Measurements from ENCODE around the gene SLC29A1. TPM values are rescaled to one million over a fixed set of nuclear protein-coding genes. Genes with fewer than 3 reads are reported as not detected.

SLC29A1 gene
- total RNA-seq, 1 donor from 2014 or later = 217 TPM

DNA sequence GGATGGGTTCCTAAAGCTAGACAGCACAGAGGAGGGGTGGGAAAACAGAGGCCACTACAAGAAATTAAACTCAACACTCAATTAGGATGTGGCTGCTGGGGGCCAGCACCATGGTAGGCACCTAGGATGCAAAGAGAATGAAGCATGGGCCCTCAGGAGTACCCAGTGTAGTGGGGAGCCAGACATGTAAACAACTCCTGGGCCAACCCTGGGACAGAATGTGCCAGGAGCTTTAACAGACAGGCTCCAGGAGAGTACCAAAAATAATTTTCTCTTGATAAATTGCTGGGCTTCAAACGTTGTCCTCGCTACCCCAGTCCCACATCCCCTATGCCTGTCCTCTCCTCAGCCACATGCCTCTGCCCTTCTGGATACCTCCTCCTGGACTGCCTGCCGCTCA lies 48.5 kb downstream of the SLC29A1 start:
- DNase-seq (no peak), ATAC-seq (no peak)
- intact Hi-C loops (cut with micrococcal nuclease) = no loop called here

DNA sequence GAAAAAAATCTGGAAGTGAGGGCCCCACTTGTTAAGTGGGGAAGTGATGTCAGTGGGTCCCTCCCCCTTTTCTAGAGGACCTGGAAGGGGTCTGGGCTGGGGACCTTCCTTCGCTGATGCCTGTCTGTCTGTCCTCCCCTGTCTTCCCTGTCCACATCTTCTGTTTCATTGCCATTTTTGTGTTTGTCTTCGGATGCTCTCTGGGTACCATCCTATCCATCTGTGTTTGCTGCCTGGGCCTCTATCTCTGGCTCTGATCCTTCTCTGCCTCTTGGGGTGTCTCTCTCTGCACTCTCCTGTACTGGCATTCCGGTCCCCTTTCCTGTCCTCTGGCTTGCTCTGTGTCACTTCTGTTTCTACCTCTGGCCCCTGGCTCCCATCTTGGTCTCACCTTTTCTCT lies 49.1 kb downstream of the SLC29A1 start:
- DNase-seq (no peak), ATAC-seq (no peak)
- intact Hi-C loops (cut with micrococcal nuclease) = no loop called here

DNA sequence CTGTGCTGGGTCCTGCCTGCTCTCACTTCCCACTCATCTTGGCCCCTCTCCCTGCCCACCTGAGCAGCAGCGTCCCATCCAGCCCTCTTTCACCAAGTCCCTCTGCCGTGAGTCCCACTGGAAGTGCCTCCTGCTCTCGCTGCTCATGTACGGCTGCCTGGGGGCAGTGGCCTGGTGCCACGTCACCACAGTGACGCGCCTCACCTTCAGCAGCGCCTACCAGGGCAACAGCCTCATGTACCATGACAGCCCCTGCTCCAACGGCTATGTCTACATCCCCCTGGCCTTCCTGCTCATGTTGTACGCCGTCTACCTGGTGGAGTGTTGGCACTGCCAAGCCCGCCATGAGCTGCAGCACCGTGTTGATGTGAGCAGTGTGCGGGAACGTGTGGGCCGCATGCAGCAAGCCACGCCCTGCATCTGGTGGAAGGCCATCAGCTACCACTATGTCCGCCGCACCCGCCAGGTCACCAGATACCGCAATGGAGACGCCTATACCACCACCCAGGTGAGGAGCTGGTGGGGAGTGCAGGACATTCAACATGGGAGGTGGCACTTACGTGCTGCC lies 49.7 kb downstream of the SLC29A1 start:
- intact Hi-C loops (cut with micrococcal nuclease) = no loop called here
- no peak for DNase-seq
- no peak for ATAC-seq

DNA sequence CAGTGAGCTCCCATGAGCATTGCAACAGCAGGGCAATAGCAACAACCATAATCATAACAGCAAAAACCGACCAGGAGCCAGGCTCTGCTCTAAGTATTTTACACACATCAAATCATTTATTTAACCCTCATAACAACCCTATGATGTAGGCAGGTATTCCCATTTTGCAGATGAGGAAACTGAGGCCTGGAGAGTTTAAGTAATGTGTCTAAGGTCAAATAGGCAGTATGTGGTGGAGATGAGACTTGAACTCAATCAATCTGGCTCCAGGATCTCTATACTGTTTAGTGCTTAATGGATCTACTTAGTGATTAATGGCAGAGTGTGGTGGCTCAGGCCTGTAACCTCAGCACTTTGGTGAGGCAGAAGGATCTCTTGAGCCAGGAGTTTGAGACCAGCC lies 50.2 kb downstream of the SLC29A1 start:
- no peak for ATAC-seq
- intact Hi-C loops (cut with micrococcal nuclease) = no loop called here
- DNase-seq = no peak

DNA sequence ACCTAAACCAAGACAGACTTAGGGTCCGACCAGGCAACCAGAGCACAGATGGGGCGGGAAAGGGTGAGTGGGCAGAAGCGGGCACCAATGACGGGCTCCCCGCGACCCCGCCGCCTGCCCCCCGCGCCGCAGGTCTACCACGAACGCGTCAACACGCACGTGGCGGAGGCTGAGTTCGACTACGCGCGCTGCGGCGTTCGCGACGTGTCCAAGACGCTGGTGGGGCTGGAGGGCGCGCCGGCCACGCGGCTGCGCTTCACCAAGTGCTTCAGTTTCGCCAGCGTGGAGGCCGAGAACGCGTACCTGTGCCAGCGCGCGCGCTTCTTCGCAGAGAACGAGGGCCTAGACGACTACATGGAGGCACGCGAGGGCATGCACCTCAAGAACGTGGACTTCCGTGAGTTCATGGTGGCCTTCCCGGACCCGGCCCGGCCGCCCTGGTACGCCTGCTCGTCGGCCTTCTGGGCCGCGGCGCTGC lies 51.9 kb downstream of the SLC29A1 start:
- DNase-seq = no peak
- ATAC-seq = no peak
- intact Hi-C loops (cut with micrococcal nuclease) = no loop called here

DNA sequence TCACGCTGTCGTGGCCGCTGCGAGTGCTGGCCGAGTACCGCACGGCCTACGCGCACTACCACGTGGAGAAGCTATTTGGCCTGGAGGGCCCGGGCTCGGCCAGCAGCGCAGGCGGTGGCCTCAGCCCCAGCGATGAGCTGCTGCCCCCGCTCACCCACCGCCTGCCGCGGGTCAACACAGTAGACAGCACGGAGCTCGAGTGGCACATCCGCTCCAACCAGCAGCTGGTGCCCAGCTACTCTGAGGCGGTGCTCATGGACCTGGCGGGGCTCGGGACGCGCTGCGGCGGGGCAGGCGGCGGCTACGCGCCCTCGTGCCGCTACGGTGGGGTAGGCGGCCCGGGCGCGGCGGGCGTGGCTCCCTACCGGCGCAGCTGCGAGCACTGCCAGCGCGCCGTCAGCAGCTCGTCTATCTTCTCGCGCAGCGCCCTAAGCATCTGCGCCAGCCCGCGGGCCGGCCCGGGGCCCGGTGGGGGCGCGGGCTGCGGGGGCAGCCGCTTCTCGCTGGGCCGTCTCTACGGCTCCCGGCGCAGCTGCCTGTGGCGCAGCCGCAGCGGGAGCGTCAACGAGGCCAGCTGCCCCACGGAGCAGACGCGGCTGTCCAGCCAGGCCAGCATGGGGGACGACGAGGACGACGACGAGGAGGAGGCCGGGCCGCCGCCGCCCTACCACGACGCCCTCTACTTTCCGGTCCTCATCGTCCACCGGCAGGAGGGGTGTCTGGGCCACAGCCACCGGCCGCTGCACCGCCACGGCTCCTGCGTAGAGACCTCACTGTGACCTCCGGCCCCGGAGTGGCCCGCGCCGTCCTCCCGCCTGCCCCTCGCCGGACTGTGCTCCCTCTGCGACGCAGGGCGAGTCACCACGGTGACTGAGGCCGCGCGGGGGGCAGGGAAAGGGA lies 52.6 kb downstream of the SLC29A1 start:
- ATAC-seq (peak; percentile 75), DNase-seq (peak; percentile 49)
- intact Hi-C loops (cut with micrococcal nuclease) = no loop called here

DNA sequence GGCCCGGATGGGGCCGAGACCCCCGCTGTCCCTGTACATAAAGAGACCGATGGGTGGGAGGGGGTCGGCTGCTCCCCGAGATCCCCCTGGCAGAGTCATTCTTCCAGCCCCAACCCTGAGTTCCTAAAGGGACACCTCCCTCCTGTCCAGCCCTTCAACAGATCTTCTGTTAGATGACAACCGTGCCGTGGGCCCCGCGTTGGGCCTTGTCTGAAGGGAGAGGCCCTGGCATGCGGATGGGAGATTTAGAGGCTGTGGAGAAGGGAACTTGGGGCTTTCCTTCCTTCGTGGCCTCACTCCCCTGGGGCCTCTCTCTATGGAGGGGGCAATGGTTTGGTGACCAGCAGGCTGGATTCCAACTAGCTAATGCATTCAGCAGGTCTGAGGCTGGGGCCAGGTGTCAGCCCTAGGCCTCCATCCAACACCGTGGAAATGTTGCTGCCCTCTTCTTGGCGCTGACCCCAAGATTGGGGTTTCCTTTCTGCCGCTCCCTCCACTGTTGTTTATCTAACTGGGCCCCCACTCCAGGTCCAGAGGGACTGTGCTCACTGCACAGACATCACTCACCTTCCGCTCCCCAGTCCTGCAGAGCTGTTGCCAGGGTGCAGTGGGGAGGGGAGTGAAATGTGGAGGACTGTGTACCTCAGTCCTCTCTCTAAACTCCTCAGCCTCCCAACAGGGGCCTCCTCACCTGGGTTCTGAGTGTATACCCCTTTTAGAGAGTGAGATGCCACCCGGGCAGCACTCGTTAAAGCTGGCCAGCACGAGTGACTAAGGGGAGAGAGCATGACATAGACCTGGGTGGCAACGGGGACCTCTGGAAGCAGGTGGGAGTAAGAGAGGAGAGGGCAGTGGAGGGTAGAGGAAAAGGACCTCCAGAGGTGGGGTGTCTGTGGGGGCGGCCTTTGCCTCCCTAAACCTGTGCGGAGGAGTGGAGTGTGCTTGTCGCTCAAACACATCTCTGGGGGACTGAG lies 53.6 kb downstream of the SLC29A1 start:
- intact Hi-C loops (cut with micrococcal nuclease) = no loop called here
- no peak for ATAC-seq
- DNase-seq = no peak

DNA sequence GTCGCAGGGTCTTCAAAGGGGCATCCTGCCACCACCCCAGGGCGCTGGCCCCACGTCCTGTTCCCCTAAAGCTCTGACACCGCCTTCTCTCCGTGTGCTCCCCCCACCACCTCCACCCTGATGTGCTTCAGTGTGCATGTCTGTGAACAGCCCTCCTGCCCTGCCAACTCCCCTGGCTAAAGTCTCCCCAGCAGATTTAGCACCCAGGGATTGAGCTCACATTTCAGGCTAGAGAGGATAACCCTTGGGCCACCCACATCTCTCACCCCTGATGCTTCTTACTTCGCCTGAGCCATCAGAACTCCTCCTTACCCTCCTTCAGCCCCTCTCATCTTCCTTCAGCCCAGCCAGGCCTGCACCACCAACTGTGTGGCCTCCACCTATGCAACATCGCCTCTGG lies 54.4 kb downstream of the SLC29A1 start:
- intact Hi-C loops (cut with micrococcal nuclease) = no loop called here
- no peak for ATAC-seq
- no peak for DNase-seq

DNA sequence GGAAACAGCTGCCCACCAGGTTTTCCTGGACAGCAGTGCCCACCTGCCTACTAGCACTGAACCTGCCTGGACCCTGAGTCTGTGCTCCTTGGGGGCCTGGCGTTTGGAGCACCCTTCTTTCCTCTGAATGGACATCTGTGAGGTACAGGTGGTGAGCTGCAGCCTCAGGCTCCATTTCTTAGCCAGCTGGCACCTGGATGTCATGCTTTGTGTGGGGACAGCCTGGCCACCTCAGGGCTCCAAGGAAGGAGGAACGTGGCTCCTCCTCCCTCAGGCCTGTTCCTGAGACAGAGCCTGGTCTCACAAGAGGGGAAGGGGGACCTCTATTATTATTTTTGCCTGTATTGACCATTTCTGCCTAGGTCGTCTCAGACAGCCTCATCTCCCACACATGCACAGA lies 54.9 kb downstream of the SLC29A1 start:
- intact Hi-C loops (cut with micrococcal nuclease) = no loop called here
- ATAC-seq = no peak
- DNase-seq = no peak

DNA sequence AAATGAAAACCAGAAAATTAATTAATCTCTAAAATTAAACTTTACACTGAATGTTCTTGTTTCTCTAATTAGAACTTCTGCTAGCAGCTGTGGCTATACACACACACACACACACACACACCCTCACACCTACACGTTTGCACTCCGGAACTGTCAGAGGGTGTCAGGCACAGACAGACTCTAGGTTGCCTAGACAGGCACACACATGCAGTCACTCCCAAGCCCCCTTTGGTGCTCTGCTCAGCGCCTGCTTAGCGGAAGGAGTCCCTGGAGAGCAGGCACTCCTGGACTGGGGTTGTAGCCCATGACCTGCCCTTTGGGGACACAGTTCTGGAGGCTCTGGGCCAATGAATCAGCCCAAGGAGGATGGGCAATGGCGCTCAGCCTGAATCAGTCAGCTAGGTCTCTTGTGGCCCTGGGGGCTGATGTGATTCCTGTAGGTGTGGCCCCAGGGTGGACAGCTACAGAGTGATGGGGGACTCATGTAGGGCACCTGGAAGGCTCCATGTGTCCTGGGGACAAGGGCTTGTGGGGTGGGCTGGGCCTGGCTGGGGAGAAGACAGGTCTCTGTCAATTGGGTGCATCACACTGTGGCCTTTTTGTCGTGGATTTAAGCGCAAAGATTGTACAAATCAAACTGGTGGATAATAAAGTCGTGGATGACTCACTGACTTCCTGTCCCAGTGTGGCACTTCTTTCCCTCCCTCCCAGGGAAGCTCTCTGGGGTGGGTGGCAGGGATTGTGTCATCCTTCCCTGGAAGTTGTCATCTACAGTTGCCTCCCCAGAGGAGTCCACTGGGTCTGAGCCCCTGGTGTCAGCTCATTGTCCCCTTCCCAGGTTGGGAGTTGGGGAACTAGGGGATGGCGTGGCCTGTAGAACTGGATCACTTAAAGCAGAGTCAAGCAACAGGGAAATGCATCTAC lies 55.6 kb downstream of the SLC29A1 start:
- no peak for ATAC-seq
- intact Hi-C loops (cut with micrococcal nuclease) = no loop called here
- DNase-seq = no peak

Other genes starting within 250 kb of the SLC29A1 start
- gene MRPL14, start 96.1 kb upstream of the SLC29A1 start, total RNA-seq = 38.8 TPM
- 47.3 TPM for gene TMEM63B, start 96.0 kb upstream of the SLC29A1 start, total RNA-seq
- 0.40 TPM for gene CAPN11, start 64.8 kb upstream of the SLC29A1 start, total RNA-seq
- gene MYMX, start 6.7 kb upstream of the SLC29A1 start, total RNA-seq = 0.67 TPM
- gene HSP90AB1, start 23.5 kb downstream of the SLC29A1 start, total RNA-seq = 873 TPM
- gene SLC35B2, start 33.9 kb downstream of the SLC29A1 start, total RNA-seq = 20.0 TPM
- gene NFKBIE, start 42.0 kb downstream of the SLC29A1 start, total RNA-seq = 3.1 TPM
- gene TMEM151B, start 46.9 kb downstream of the SLC29A1 start, total RNA-seq = not detected
- gene AARS2, start 89.8 kb downstream of the SLC29A1 start, total RNA-seq = 11.5 TPM
- gene SPATS1, start 119.1 kb downstream of the SLC29A1 start, total RNA-seq = not detected
- gene CDC5L, start 164.1 kb downstream of the SLC29A1 start, total RNA-seq = 20.1 TPM